ENCODE measurements around the gene NEGR1. TPM values are rescaled to one million over a fixed set of nuclear protein-coding genes. Genes with fewer than 3 reads are reported as not detected.

Gene NEGR1
- total RNA-seq, 1 donor from 2014 or later = 18.1 TPM

GRCh38 chr1:71738910-71739309 is 543.4 kb downstream of the NEGR1 start:
- intact Hi-C loops (cut with DNase I) = no loop called here

GRCh38 chr1:71738256-71738655 is 544.1 kb downstream of the NEGR1 start:
- H3K4me3 ChIP-seq = no peak overlapping the region
- no peaks in the 10 kb centered on the region for H3K27me3 ChIP-seq (ENCODE audit: low read depth)
- ATAC-seq (no peak), DNase-seq (no peak)
- H3K9me3 ChIP-seq = no peaks in the 10 kb centered on the region
- no peak overlapping the region for H3K27ac ChIP-seq
- no peak for TF ChIP-seq CTCF (IDR thresholded peaks at IDR 0.05)
- H3K4me1 ChIP-seq = no peaks in the 10 kb centered on the region
- intact Hi-C loops (cut with DNase I) = no loop called here
- no peaks in the 10 kb centered on the region for H3K36me3 ChIP-seq

More at GRCh38 chr1:71738910-71739309, 543.4 kb downstream of the NEGR1 start:
- DNase-seq (no peak), ATAC-seq (no peak)
- Histone ChIP-seq H3K4me1 (no peaks in the 10 kb centered on the region), H3K27me3 (ENCODE audit: low read depth) (no peaks in the 10 kb centered on the region), H3K27ac (no peak overlapping the region), H3K9me3 (no peaks in the 10 kb centered on the region), H3K36me3 (no peaks in the 10 kb centered on the region), H3K4me3 (no peak overlapping the region)
- no peak for TF ChIP-seq CTCF (IDR thresholded peaks at IDR 0.05)

GRCh38 chr1:71737768-71738167 is 544.6 kb downstream of the NEGR1 start:
- ATAC-seq (no peak), DNase-seq (no peak)
- intact Hi-C loops (cut with DNase I) = no loop called here
- no peaks in the 10 kb centered on the region for H3K27me3 ChIP-seq (ENCODE audit: low read depth)
- H3K36me3 ChIP-seq = no peaks in the 10 kb centered on the region
- H3K9me3 ChIP-seq = no peaks in the 10 kb centered on the region
- no peak overlapping the region for H3K27ac ChIP-seq
- no peak overlapping the region for H3K4me3 ChIP-seq
- no peaks in the 10 kb centered on the region for H3K4me1 ChIP-seq
- TF ChIP-seq CTCF (IDR thresholded peaks at IDR 0.05) = no peak

- H3K4me3 ChIP-seq = no peak overlapping the region
- no peaks in the 10 kb centered on the region for H3K27me3 ChIP-seq (ENCODE audit: low read depth)
- intact Hi-C loops (cut with DNase I) = no loop called here
- H3K27ac ChIP-seq = no peak overlapping the region
- no peaks in the 10 kb centered on the region for H3K9me3 ChIP-seq
- no peak for TF ChIP-seq CTCF (IDR thresholded peaks at IDR 0.05)
- ATAC-seq = no peak
- no peaks in the 10 kb centered on the region for H3K36me3 ChIP-seq
- no peak for DNase-seq
- no peaks in the 10 kb centered on the region for H3K4me1 ChIP-seq
Observed at GRCh38 chr1:71733121-71733520, 549.2 kb downstream of the NEGR1 start.

GRCh38 chr1:71721532-71721931 is 560.8 kb downstream of the NEGR1 start:
- DNase-seq = no peak
- no peak for TF ChIP-seq CTCF (IDR thresholded peaks at IDR 0.05)
- intact Hi-C loops (cut with DNase I) = no loop called here
- H3K9me3 ChIP-seq = no peaks in the 10 kb centered on the region
- no peak for ATAC-seq
- H3K27me3 ChIP-seq (ENCODE audit: low read depth) = no peaks in the 10 kb centered on the region
- H3K4me1 ChIP-seq = no peaks in the 10 kb centered on the region
- H3K36me3 ChIP-seq = no peaks in the 10 kb centered on the region
- H3K27ac ChIP-seq = no peak overlapping the region
- H3K4me3 ChIP-seq = no peak overlapping the region

- H3K9me3 ChIP-seq = no peaks in the 10 kb centered on the region
- H3K36me3 ChIP-seq = no peaks in the 10 kb centered on the region
- no peak overlapping the region for H3K4me3 ChIP-seq
- no peaks in the 10 kb centered on the region for H3K27me3 ChIP-seq (ENCODE audit: low read depth)
- DNase-seq (no peak), ATAC-seq (no peak)
- H3K27ac ChIP-seq = no peak overlapping the region
- TF ChIP-seq CTCF (IDR thresholded peaks at IDR 0.05) = no peak
- H3K4me1 ChIP-seq = no peaks in the 10 kb centered on the region
- intact Hi-C loops (cut with DNase I) = no loop called here
Observed at GRCh38 chr1:71719330-71719729, 563.0 kb downstream of the NEGR1 start.
